SK-N-SH (cell line): ENCODE data around the gene BTNL2. TPM values are rescaled to one million over a fixed set of nuclear protein-coding genes. Genes with fewer than 3 reads are reported as not detected.

Experiments
- CTCF ChIA-PET: fragments of 300-600, 350-600 bp; formaldehyde crosslinking; extraction: SDS; loops from one replicate; lab custom pipeline; 2021; lab: Yijun Ruan, JAX
- POLR2A ChIA-PET: fragments of 350-600 bp; sonication (Branson Sonifier 250); formaldehyde crosslinking; extraction: SDS; loops from one replicate; lab custom pipeline; 2020; ENCODE audit warnings: antibody characterized with exemption, inconsistent platforms; lab: Yijun Ruan, JAX
- DNase-seq: peaks from one replicate; pipeline ENCODE4 v3.0.0; 2012
- H2AFZ ChIP-seq: fragments of 200-600 bp; sonication (generic); 2 replicates; pipeline ENCODE4 v1.8.1; 2016; ENCODE audit warnings: antibody characterized with exemption, mild to moderate bottlenecking, low read depth
- H3F3A ChIP-seq: fragments of 200-600 bp; sonication (generic); replicated peaks from 2 replicates; pipeline ENCODE3; 2016; ENCODE audit warnings: antibody characterized with exemption, mild to moderate bottlenecking; ENCODE audit not compliant: insufficient read depth
- H3K27ac ChIP-seq, 2 experiments: fragments of 200-500 bp in 1 of 2; fragments of 200-600 bp in 1 of 2; sonication (Bioruptor generic) in 1 of 2; sonication (generic), shearing (Covaris generic) in 1 of 2; 2 replicates each; pipeline versions ENCODE4 v1.5.1 to v1.6.1; 2014 to 2016; ENCODE audit warnings: low read depth in 2 of 2, inconsistent platforms in 1 of 2, low read length in 1 of 2, mild to moderate bottlenecking in 1 of 2, mixed read lengths in 1 of 2
- H3K27me3 ChIP-seq: fragments of 200-600 bp; sonication (generic), shearing (Covaris generic); 2 replicates; pipeline ENCODE4 v1.6.1; 2016; ENCODE audit warnings: mixed run types; ENCODE audit not compliant: insufficient read depth
- H3K36me3 ChIP-seq, 2 experiments: fragments of 200-500 bp in 1 of 2; fragments of 200-600 bp in 1 of 2; sonication (Bioruptor generic) in 1 of 2; sonication (generic) in 1 of 2; replicated peaks in 1 of 2; 2 replicates each; pipeline versions ENCODE3 to v1.5.1; 2014 to 2016; ENCODE audit warnings: low read length in 1 of 2, mild to moderate bottlenecking in 1 of 2; ENCODE audit not compliant: insufficient read depth in 2 of 2, control insufficient read depth in 1 of 2
- H3K4me1 ChIP-seq, 2 experiments: fragments of 200-500 bp in 1 of 2; fragments of 200-600 bp in 1 of 2; sonication (Bioruptor generic) in 1 of 2; sonication (generic), shearing (Covaris generic) in 1 of 2; 2 replicates each; pipeline versions ENCODE4 v1.5.1 to v1.6.1; 2014 to 2016; ENCODE audit warnings: low read depth in 1 of 2, low read length in 1 of 2, mixed run types in 1 of 2; ENCODE audit not compliant: insufficient read depth in 2 of 2, control insufficient read depth in 1 of 2
- H3K4me2 ChIP-seq: fragments of 200-600 bp; sonication (generic), shearing (Covaris generic); 2 replicates; pipeline ENCODE4 v1.6.1; 2017; ENCODE audit warnings: mixed run types
- H3K4me3 ChIP-seq, 2 experiments: fragments of 200-500 bp in 1 of 2; fragments of 200-600 bp in 1 of 2; sonication (Bioruptor generic) in 1 of 2; sonication (generic), shearing (Covaris generic) in 1 of 2; 2 replicates each; pipeline versions ENCODE4 v1.5.1 to v1.8.1; 2014 to 2016; ENCODE audit warnings: low read depth in 2 of 2, inconsistent platforms in 1 of 2, low read length in 1 of 2, mild to moderate bottlenecking in 1 of 2, mixed read lengths in 1 of 2, moderate library complexity in 1 of 2
- H3K79me2 ChIP-seq: fragments of 200-600 bp; sonication (generic); 2 replicates; pipeline ENCODE4 v1.8.1; 2017; ENCODE audit warnings: mild to moderate bottlenecking; ENCODE audit not compliant: insufficient read depth
- H3K9ac ChIP-seq: fragments of 200-600 bp; sonication (generic); 2 replicates; pipeline ENCODE4 v1.6.1; 2017; ENCODE audit warnings: mixed run types
- H3K9me2 ChIP-seq: fragments of 200-600 bp; sonication (generic); 2 replicates; pipeline ENCODE4 v1.6.1; 2017; ENCODE audit warnings: mixed run types
- H3K9me3 ChIP-seq: fragments of 200-600 bp; sonication (generic); 2 replicates; pipeline ENCODE4 v1.6.1; 2017; ENCODE audit warnings: mixed run types, mild to moderate bottlenecking, moderate library complexity
- H4K20me1 ChIP-seq: fragments of 200-600 bp; sonication (generic); 2 replicates; pipeline ENCODE4 v1.6.1; 2017; ENCODE audit warnings: mild to moderate bottlenecking, mixed run types; ENCODE audit not compliant: insufficient read depth
- CHD2 ChIP-seq: fragments of 150-350 bp; IDR thresholded peaks from 2 replicates; pipeline ENCODE4 v1.6.1; 2018; ENCODE audit warnings: low read length; ENCODE audit not compliant: partially characterized antibody
- EP300 ChIP-seq, 2 experiments: IDR thresholded peaks; 2 replicates each; pipeline versions ENCODE4 v1.4.0 to v1.6.1; 2012; ENCODE audit warnings: borderline replicate concordance in 1 of 2, low read depth in 1 of 2, low read length in 1 of 2
- EZH2phosphoT487 ChIP-seq: fragments of 200-600 bp; sonication (generic); IDR thresholded peaks from 2 replicates; pipeline ENCODE4 v1.6.1; 2017; ENCODE audit warnings: low read depth, mixed run types, mild to moderate bottlenecking, antibody characterized with exemption, moderate library complexity, borderline replicate concordance
- FOSL2 ChIP-seq: IDR thresholded peaks from 2 replicates; pipeline ENCODE4 v1.4.0; 2012; ENCODE audit warnings: low read depth, mild to moderate bottlenecking, moderate library complexity, borderline replicate concordance
- FOXJ3 ChIP-seq: sonication (generic); formaldehyde crosslinking; IDR thresholded peaks from 2 replicates; pipeline ENCODE4 v1.5.1; 2020; ENCODE audit warnings: mild to moderate bottlenecking, missing genetic modification reagents
- GABPA ChIP-seq: IDR thresholded peaks from 2 replicates; pipeline ENCODE4 v1.4.0; 2012; ENCODE audit warnings: low read depth, mild to moderate bottlenecking
- GATA2 ChIP-seq: sonication (generic); formaldehyde crosslinking; IDR thresholded peaks from 2 replicates; pipeline ENCODE4 v1.5.0; 2020; ENCODE audit warnings: mild to moderate bottlenecking, missing genetic modification reagents
- JUND ChIP-seq: IDR thresholded peaks from 2 replicates; pipeline ENCODE4 v1.4.0; 2012
- MAX ChIP-seq: IDR thresholded peaks from 2 replicates; pipeline ENCODE4 v1.4.0; 2012; ENCODE audit warnings: low read depth
- RFX5 ChIP-seq: IDR thresholded peaks from 2 replicates; pipeline ENCODE4 v1.6.1; 2012; ENCODE audit warnings: mild to moderate bottlenecking, improper control_type of control experiment, low read length
- RXRA ChIP-seq: IDR thresholded peaks from 2 replicates; pipeline ENCODE4 v1.4.0; 2012; ENCODE audit warnings: low read depth, mild to moderate bottlenecking, borderline replicate concordance
- TAF1 ChIP-seq: IDR thresholded peaks from 2 replicates; pipeline ENCODE4 v1.6.1; 2012; ENCODE audit warnings: low read depth, mild to moderate bottlenecking, low read length, moderate library complexity, borderline replicate concordance
- TEAD4 ChIP-seq: IDR thresholded peaks from 2 replicates; pipeline ENCODE4 v1.4.0; 2012; ENCODE audit warnings: mild to moderate bottlenecking, borderline replicate concordance; ENCODE audit not compliant: insufficient read depth
- WGBS: methylation state at CpG from one replicate; pipeline ENCODE4 v1.1.6; 2017; ENCODE audit warnings: low lambda C conversion rate; 5-methylcytosine and 5-hydroxymethylcytosine counted together
- polyA plus RNA-seq, 3 experiments: library from polyadenylated mRNA; depleted of rRNA; stranded (reverse); fragments of >200 nt; gene quantifications; 2 replicates each; pipeline ENCODE4 v1.2.3, GENCODE V29; 2012
- TF ChIP-seq, protein P1 (sequence below): IDR thresholded peaks from 2 replicates; pipeline ENCODE4; 2012

BTNL2 gene
- polyA plus RNA-seq, 1 of the 3 experiments (the other 2 are of a cell fraction) = not detected

DNA sequence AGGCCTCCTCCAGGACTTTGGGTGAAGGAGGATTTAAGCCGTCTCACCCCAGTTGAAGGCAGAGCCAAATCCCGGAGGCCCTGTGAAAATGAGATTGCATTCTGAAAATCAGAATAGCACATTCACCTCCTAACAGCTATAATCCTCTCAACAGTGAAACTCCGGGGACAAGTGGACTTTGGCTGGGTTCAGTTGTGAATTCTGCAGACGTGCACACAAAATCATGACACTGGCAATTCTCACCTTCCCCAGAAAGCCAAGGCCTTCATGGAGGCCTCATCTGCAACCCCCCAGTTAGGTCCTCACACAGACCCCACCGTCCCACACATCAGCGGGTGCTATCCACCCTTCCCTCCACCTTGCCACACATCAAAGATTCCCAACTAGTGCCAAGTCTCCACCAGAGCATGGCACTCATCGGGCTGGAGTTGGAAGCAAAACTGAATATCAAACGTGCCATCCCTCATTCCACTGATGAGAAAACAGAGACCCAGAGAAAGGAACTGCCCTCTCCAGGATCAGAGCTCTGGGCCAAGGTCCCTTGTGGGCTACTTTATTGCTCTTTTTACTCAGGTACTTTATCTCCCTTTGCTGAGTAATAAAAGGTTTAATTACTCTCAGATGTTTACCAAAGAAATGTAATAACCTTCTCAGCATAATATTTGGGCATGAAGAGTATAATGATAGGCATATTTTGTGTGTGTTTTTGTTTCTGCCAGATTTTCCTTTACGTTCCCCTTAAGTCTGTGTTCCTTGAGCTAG lies 4.8 kb upstream of the BTNL2 start:
- 6% methylated on average over 8 of the region's 9 CpGs for WGBS
- H3K27me3 ChIP-seq = peaks cover 52% of the 10 kb centered on the region
- POLR2A ChIA-PET = no interaction called here

GRCh38 chr6:32410906-32411305 lies 3.9 kb upstream of the BTNL2 start:
- Histone ChIP-seq H3K9me3 (no peaks in the 10 kb centered on the region), H3K4me1 (no peaks in the 10 kb centered on the region), H3K4me2 (no peak overlapping the region), H3K9me2 (no peaks in the 10 kb centered on the region), H4K20me1 (no peaks in the 10 kb centered on the region), H3F3A (peaks cover 3% of the 10 kb centered on the region), H3K27me3 (peaks cover 54% of the 10 kb centered on the region), H3K79me2 (no peaks in the 10 kb centered on the region), H2AFZ (no peak overlapping the region), H3K36me3 (no peaks in the 10 kb centered on the region), H3K27ac (no peak overlapping the region), H3K4me3 (no peak overlapping the region), H3K9ac (no peak overlapping the region)
- POLR2A ChIA-PET = no interaction called here
- CTCF ChIA-PET = no interaction called here
- TF ChIP-seq TAF1 (no peak), FOXJ3 (no peak), EP300 (IDR thresholded peaks at IDR 0.05; ENCODE audit: borderline replicate concordance in 1 of 2, low read depth in 1 of 2, low read length in 1 of 2) (no peak), RXRA (no peak), MAX (no peak)
- TF ChIP-seq, protein P1, sequence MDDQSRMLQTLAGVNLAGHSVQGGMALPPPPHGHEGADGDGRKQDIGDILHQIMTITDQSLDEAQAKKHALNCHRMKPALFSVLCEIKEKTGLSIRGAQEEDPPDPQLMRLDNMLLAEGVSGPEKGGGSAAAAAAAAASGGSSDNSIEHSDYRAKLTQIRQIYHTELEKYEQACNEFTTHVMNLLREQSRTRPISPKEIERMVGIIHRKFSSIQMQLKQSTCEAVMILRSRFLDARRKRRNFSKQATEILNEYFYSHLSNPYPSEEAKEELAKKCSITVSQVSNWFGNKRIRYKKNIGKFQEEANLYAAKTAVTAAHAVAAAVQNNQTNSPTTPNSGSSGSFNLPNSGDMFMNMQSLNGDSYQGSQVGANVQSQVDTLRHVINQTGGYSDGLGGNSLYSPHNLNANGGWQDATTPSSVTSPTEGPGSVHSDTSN = no peak
- WGBS = 22% methylated on average over 5 of the region's 5 CpGs
- no peak for DNase-seq

More for the DNA sequence above, 4.8 kb upstream of the BTNL2 start:
- Histone ChIP-seq H3K4me1 (no peaks in the 10 kb centered on the region), H3K9ac (no peak overlapping the region), H3K4me2 (no peak overlapping the region), H3K27ac (no peak overlapping the region), H4K20me1 (no peaks in the 10 kb centered on the region), H2AFZ (no peak overlapping the region), H3K9me3 (no peaks in the 10 kb centered on the region), H3F3A (peaks cover 3% of the 10 kb centered on the region), H3K36me3 (no peaks in the 10 kb centered on the region), H3K4me3 (no peak overlapping the region), H3K79me2 (no peaks in the 10 kb centered on the region), H3K9me2 (no peaks in the 10 kb centered on the region)
- CTCF ChIA-PET = interaction anchor here (0.7 to 3.9 kb wide), 3 partner anchors 123 to 301 kb away, joined by 3 to 29 read pairs (median 3); no protein-coding TSS in a partner anchor
- DNase-seq = no peak
- TF ChIP-seq JUND (no peak), GATA2 (CRISPR knock-in tag) (no peak), FOSL2 (no peak), GABPA (no peak), TEAD4 (no peak), EZH2phosphoT487 (no peak), RFX5 (no peak), CHD2 (no peak), EP300 (IDR thresholded peaks at IDR 0.05; ENCODE audit: borderline replicate concordance in 1 of 2, low read depth in 1 of 2, low read length in 1 of 2) (no peak)
